H9 (cell line): ENCODE results near the gene NAA10. TPM values are rescaled to one million over a fixed set of nuclear protein-coding genes. Genes with fewer than 3 reads are reported as not detected.

Experiments
- DNase-seq: peaks from one replicate; pipeline ENCODE4 v3.0.0-alpha.2; 2017
- H2AFZ ChIP-seq: one replicate; pipeline ENCODE4 v1.6.1; 2013; ENCODE audit warnings: mild to moderate bottlenecking, low read length, control low read depth, moderate library complexity
- H2AK5ac ChIP-seq: 2 replicates; pipeline ENCODE4 v1.6.1; 2013; ENCODE audit warnings: low read length, control low read depth, mixed read lengths; ENCODE audit not compliant: insufficient read length
- H2BK120ac ChIP-seq: one replicate; pipeline ENCODE4 v1.6.1; 2013; ENCODE audit warnings: low read depth, mild to moderate bottlenecking, low read length, control low read depth, inconsistent platforms; ENCODE audit not compliant: poor library complexity, severe bottlenecking
- H2BK12ac ChIP-seq: 2 replicates; pipeline ENCODE4 v1.6.1; 2013; ENCODE audit warnings: low read length, control low read depth, mixed read lengths, low read depth; ENCODE audit not compliant: insufficient read length
- H2BK15ac ChIP-seq: 2 replicates; pipeline ENCODE4 v1.6.1; 2013; ENCODE audit warnings: low read depth, low read length, control low read depth
- H2BK20ac ChIP-seq: one replicate; pipeline ENCODE4 v1.6.1; 2013; ENCODE audit warnings: low read depth, mild to moderate bottlenecking, low read length, control low read depth, inconsistent platforms; ENCODE audit not compliant: poor library complexity, severe bottlenecking
- H2BK5ac ChIP-seq: 2 replicates; pipeline ENCODE4 v1.6.1; 2013; ENCODE audit warnings: low read length, control low read depth, mixed read lengths; ENCODE audit not compliant: insufficient read length
- H3K14ac ChIP-seq: 2 replicates; pipeline ENCODE4 v1.6.1; 2013; ENCODE audit warnings: low read length, control low read depth; ENCODE audit not compliant: insufficient read depth
- H3K18ac ChIP-seq: 2 replicates; pipeline ENCODE4 v1.6.1; 2013; ENCODE audit warnings: low read depth, mild to moderate bottlenecking, mixed read lengths, low read length, control low read depth; ENCODE audit not compliant: insufficient read length
- H3K23ac ChIP-seq: 2 replicates; pipeline ENCODE4 v1.6.1; 2013; ENCODE audit warnings: low read length, control low read depth, mixed read lengths, low read depth; ENCODE audit not compliant: insufficient read length
- H3K23me2 ChIP-seq: 2 replicates; pipeline ENCODE4 v1.6.1; 2013; ENCODE audit warnings: low read depth, mild to moderate bottlenecking, mixed read lengths, low read length, control low read depth; ENCODE audit not compliant: insufficient read length, poor library complexity, severe bottlenecking
- H3K27ac ChIP-seq: 2 replicates; pipeline ENCODE4 v1.5.1; 2013; ENCODE audit warnings: low read length, control low read depth, mixed read lengths, low read depth; ENCODE audit not compliant: insufficient read length
- H3K27me3 ChIP-seq: 2 replicates; pipeline ENCODE4 v1.6.1; 2013; ENCODE audit warnings: low read length, control low read depth, inconsistent platforms; ENCODE audit not compliant: insufficient read depth
- H3K4ac ChIP-seq: 2 replicates; pipeline ENCODE4 v1.6.1; 2013; ENCODE audit warnings: low read depth, mild to moderate bottlenecking, control low read depth, inconsistent platforms, low read length, moderate library complexity
- H3K4me1 ChIP-seq: 2 replicates; pipeline ENCODE4 v1.6.1; 2013; ENCODE audit warnings: low read length, control low read depth, inconsistent platforms; ENCODE audit not compliant: insufficient read depth
- H3K4me2 ChIP-seq: 2 replicates; pipeline ENCODE4 v1.6.1; 2013; ENCODE audit warnings: low read length, control low read depth, mixed read lengths; ENCODE audit not compliant: insufficient read length, insufficient read depth
- H3K56ac ChIP-seq: 2 replicates; pipeline ENCODE4 v1.6.1; 2013; ENCODE audit warnings: low read depth, mild to moderate bottlenecking, mixed read lengths, low read length, control low read depth; ENCODE audit not compliant: insufficient read length
- H3K79me1 ChIP-seq: 2 replicates; pipeline ENCODE4 v1.6.1; 2013; ENCODE audit warnings: low read depth, mild to moderate bottlenecking, moderate library complexity, low read length, control low read depth, inconsistent platforms; ENCODE audit not compliant: insufficient read depth, poor library complexity, severe bottlenecking
- H3K79me2 ChIP-seq: 2 replicates; pipeline ENCODE4 v1.6.1; 2013; ENCODE audit warnings: low read length, control low read depth, inconsistent platforms; ENCODE audit not compliant: insufficient read depth
- H3K9ac ChIP-seq: 2 replicates; pipeline ENCODE4 v1.6.1; 2013; ENCODE audit warnings: low read length, control low read depth, mixed read lengths; ENCODE audit not compliant: insufficient read length; ENCODE audit errors: extremely low read depth
- H3K9me3 ChIP-seq: one replicate; pipeline ENCODE4 v1.6.1; 2013; ENCODE audit warnings: low read depth, low read length, inconsistent platforms; ENCODE audit not compliant: control insufficient read depth
- H3T11ph ChIP-seq: one replicate; pipeline ENCODE4 v1.6.1; 2013; ENCODE audit warnings: mild to moderate bottlenecking, low read length, control low read depth, inconsistent platforms
- H4K20me1 ChIP-seq: one replicate; pipeline ENCODE4 v1.6.1; 2013; ENCODE audit not compliant: control insufficient read depth, insufficient read length, insufficient read depth
- H4K5ac ChIP-seq: 2 replicates; pipeline ENCODE4 v1.6.1; 2013; ENCODE audit warnings: low read depth, mild to moderate bottlenecking, mixed read lengths, low read length, control low read depth; ENCODE audit not compliant: insufficient read length
- H4K8ac ChIP-seq: replicated peaks from 2 replicates; pipeline ENCODE4 v1.6.1; 2013; ENCODE audit warnings: low read length, control low read depth, mixed read lengths, low read depth; ENCODE audit not compliant: insufficient read length
- H4K91ac ChIP-seq: 2 replicates; pipeline ENCODE4 v1.6.1; 2013; ENCODE audit warnings: low read depth, mild to moderate bottlenecking, moderate library complexity, mixed read lengths, low read length, control low read depth; ENCODE audit not compliant: insufficient read length
- H3K27ac Mint-ChIP-seq, 3 experiments: 2 replicates in 2 of 3; 3 replicates in 1 of 3; pipeline ENCODE4 v1.8.0; 2020 to 2021; ENCODE audit warnings: mixed read lengths in 3 of 3, mild to moderate bottlenecking in 1 of 3, moderate library complexity in 1 of 3
- H3K27me3 Mint-ChIP-seq: 2 replicates; pipeline ENCODE4 v1.8.0; 2021; ENCODE audit warnings: low read depth, mild to moderate bottlenecking, moderate library complexity, mixed read lengths
- H3K36me3 Mint-ChIP-seq, 3 experiments: 2 replicates in 2 of 3; 3 replicates in 1 of 3; pipeline ENCODE4 v1.8.0; 2020 to 2021; ENCODE audit warnings: low read depth in 3 of 3, mixed read lengths in 3 of 3; ENCODE audit not compliant: insufficient read depth in 1 of 3
- H3K4me1 Mint-ChIP-seq, 2 experiments: 2 replicates each; pipeline ENCODE4 v1.8.0; 2020; ENCODE audit warnings: mixed read lengths in 2 of 2
- H3K4me3 Mint-ChIP-seq, 2 experiments: 2 replicates in 1 of 2; 3 replicates in 1 of 2; pipeline ENCODE4 v1.8.0; 2020 to 2021; ENCODE audit warnings: mild to moderate bottlenecking in 2 of 2, mixed read lengths in 2 of 2, moderate library complexity in 1 of 2
- H3K9me3 Mint-ChIP-seq, 2 experiments: 2 replicates in 1 of 2; 3 replicates in 1 of 2; pipeline ENCODE4 v1.8.0; 2020; ENCODE audit warnings: mild to moderate bottlenecking in 2 of 2, mixed read lengths in 2 of 2, moderate library complexity in 1 of 2
- total RNA-seq: library from RNA; stranded (reverse); gene quantifications from 2 replicates; pipeline ENCODE4 v1.2.1, GENCODE V29; 2021
- TF ChIP-seq, protein P1 (sequence below): fragments of 200-600 bp; sonication (generic); conservative IDR thresholded peaks from 3 replicates; pipeline ENCODE4 v1.8.0; 2021; ENCODE audit warnings: antibody characterized with exemption, mild to moderate bottlenecking

The NAA10 gene
- total RNA-seq, 1 experiment from 2014 or later, result 101 TPM

DNA sequence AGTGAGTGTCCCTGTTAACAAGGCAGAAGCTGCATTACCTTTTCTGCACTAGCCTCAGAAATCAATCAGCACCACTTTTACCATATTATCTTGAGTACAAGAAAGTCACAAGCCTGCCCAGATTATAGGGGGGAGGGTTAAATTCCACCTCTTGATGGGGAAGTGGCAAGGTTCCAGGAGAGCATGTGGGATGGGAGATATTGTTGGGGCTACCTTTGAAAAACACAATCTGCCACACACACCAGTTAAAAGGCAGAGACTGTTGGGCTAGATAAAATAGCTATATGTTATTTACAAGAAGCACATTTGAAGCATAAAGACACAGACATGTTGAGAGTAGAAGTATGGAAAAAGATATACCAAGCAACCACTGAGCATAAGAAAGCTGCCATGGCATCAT lies 36.9 kb downstream of the NAA10 start:
- TF ChIP-seq, protein P1, sequence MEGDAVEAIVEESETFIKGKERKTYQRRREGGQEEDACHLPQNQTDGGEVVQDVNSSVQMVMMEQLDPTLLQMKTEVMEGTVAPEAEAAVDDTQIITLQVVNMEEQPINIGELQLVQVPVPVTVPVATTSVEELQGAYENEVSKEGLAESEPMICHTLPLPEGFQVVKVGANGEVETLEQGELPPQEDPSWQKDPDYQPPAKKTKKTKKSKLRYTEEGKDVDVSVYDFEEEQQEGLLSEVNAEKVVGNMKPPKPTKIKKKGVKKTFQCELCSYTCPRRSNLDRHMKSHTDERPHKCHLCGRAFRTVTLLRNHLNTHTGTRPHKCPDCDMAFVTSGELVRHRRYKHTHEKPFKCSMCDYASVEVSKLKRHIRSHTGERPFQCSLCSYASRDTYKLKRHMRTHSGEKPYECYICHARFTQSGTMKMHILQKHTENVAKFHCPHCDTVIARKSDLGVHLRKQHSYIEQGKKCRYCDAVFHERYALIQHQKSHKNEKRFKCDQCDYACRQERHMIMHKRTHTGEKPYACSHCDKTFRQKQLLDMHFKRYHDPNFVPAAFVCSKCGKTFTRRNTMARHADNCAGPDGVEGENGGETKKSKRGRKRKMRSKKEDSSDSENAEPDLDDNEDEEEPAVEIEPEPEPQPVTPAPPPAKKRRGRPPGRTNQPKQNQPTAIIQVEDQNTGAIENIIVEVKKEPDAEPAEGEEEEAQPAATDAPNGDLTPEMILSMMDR, result no peak
- Histone ChIP-seq H3K27me3 (no peaks in the 10 kb centered on the region), H3T11ph (no peak overlapping the region), H3K14ac (no peak overlapping the region), H3K9me3 (peaks cover 14% of the 10 kb centered on the region), H4K5ac (no peak overlapping the region), H3K56ac (no peak overlapping the region), H2BK5ac (no peak overlapping the region), H2BK20ac (no peak overlapping the region), H2AK5ac (no peak overlapping the region), H3K27ac (no peak overlapping the region), H3K9ac (no peak overlapping the region), H4K91ac (no peak overlapping the region), H3K79me1 (no peaks in the 10 kb centered on the region), H3K23ac (no peak overlapping the region), H3K4me2 (no peak overlapping the region), H2AFZ (no peak overlapping the region), H3K18ac (no peak overlapping the region), H3K4me1 (no peaks in the 10 kb centered on the region), H4K20me1 (no peaks in the 10 kb centered on the region), H4K8ac (no peak overlapping the region), H2BK15ac (no peak overlapping the region), H3K4ac (no peak overlapping the region), H3K79me2 (no peaks in the 10 kb centered on the region), H2BK120ac (no peak overlapping the region), H3K23me2 (no peaks in the 10 kb centered on the region), H2BK12ac (no peak overlapping the region)
- Mint-ChIP-seq H3K4me1 (peaks cover 7 to 16% of the 10 kb centered on the region in 2 experiments), H3K27ac (no peak overlapping the region), H3K9me3 (peaks cover 69 to 76% of the 10 kb centered on the region in 2 experiments), H3K27me3 (peaks cover 8% of the 10 kb centered on the region), H3K4me3 (no peak overlapping the region), H3K36me3 (peaks cover 0 to 3% (median 0%) of the 10 kb centered on the region in 3 experiments; a peak in 3 of 7 replicates)
- no peak for DNase-seq
